AML-193 (cell line): Measurements from ENCODE around the gene ARHGAP1.

Source experiments
- DNase-seq, 2 experiments: peaks; one replicate each; lab custom pipeline; 2025; lab: John Stamatoyannopoulos, UW

ARHGAP1 gene

DNA sequence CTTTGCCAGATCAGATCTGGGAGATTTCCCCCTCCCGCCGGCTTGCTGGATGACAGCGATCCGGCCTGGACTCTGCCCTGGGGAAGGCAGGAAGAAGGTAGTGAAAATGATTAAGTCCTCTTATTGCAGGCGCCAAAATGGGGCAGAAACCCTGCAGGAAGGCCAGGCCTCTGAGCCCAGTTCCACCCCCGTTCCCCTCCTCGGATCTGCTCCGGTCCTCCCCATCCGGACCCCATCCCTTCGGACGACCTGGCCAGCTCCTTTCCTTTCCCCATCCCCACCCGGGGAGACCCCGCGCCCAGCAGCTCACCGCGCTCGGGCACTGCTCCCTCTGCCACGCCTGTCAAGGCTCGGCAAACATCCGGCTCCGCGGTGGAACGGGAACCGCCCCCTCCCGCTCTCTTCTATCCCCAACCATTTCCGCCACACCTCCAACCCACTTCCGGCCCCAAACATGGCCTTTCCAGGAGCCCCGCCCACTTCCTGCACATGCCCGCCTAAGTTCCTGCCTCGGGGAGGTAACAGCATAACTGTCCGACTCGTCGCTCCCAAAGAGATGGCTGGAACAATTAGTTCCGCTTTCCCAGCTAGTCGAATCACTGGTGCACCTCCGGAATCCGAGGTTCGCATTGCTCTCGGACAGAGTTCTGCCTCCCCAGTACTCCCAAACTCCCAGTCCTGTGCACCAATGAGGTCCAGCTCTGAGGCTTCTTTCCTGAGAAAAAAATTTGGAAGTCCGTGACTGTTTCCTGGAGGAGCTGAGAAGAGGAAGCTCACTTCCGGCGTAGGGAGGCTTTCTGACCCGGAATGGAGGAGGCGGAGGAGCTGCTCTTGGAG lies at the start of gene ARHGAP1, which contains the start of gene ZNF408:
Gene ARHGAP1, minus strand, starts transcription at position 379 of the 837 bp plus-strand sequence. CDS start 4,512 bp downstream, outside the sequence.
Gene ZNF408, plus strand, starts transcription at position 791 of the 837 bp plus-strand sequence. Its CDS starts 17 bp downstream, at position 808.
- DNase-seq, result peak; percentile 96 to 97

DNA sequence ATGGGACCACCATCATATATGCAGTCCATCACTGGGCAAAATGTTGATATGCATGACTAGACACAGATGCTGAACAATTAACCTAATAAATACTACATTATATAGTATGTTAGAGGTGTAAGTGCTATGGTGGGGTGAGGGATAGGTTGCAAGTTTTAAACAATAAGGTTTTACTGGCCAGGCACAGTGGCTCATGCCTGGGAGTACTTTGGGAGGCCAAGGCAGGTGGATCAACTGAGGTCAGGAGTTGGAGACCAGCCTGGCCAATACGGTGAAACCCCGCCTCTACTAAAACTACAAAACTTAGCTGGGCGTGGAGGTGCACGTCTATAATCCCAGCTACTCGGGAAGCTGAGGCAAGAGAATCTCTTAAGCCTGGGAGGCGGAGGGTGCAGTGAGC lies 46.7 kb upstream of the ARHGAP1 start:
- DNase-seq, result no peak

DNA sequence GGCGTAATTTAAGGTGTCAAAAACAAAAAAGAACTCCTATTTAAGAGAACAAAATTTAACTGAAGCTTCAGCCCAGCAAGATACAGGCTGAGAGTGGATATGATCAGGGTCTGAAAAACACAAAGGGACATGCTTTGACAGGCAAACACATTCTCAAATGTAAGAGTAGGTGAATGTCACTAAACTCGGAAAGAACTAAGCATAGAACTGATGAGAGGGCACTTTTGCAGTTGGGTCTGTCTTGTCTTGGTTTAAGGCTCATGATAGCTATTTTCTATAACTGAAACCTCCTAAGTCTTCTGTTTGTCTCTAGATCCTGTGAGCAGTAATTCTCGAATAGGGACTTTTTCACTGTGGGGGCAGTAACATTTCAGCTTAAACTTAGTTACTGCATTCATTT lies 45.6 kb upstream of the ARHGAP1 start:
- no peak for DNase-seq

DNA sequence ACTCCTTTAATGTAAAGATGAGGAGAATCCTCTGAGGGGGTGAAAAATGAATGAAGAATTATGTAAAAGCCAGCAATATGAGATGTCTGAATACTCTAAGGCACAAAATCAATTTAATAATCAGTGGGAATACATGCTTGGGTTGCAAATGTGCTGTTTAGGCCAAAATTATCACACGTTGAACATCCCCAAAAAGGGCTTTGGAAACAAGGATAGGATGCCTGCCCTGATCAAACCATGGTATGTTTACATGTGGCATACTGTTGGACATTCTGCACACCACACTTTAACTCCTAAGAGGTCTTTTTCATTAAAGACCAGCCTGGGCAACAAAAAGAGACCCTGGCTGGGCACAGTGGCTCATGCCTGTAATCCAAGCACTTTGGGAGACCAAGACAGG lies 44.9 kb upstream of the ARHGAP1 start:
- no peak for DNase-seq

DNA sequence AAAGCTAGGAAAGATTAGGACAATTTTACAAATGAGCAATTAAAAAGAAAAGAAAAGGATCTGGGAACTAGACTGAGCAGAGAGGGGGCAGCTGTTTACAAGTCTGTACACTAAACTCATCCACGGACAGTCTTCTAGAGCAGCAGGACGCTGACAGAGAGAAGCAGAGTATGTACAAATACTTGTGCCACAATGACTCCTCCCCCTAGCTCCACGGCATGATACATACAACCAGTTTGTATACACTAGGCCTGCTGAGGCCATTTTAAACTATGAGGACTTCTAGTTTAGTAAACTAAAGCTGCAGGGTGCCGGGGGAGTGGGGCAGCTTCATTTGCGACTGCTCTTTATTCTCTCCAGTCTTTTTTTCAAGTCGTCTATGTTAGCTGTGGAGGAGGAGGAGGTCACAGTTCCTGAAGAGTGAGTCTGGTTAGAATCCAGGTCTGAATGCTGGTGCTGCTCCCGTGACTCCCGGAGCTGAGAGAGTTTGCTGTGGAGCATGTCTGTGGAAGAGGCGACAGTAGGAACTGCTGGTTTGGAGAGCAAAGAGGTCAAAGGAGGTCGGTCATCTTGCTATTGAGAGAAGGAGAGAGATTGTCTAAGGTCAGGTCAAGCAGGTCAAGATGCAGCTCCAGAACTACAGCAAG lies 43.4 kb upstream of the ARHGAP1 start:
- DNase-seq, result no peak

DNA sequence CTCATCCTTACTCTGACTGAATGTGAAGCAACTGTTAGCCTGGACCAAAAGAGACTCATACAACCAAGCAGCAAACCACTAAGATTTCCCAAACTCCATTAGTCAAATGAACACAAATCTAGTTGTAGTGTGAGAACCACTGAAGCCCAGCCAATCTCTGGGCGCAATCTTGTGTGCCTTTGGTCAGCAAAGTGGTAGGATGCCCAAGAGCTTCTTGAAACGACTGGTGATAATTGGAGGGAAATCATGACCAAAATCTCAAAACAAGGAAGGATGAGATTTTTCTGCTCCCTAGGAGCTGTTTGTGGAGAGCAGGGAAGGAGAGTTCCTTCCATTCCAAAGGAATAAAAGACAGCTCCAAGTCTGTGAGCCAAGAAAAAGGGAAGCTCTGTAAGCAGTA lies 42.6 kb upstream of the ARHGAP1 start:
- no peak for DNase-seq

DNA sequence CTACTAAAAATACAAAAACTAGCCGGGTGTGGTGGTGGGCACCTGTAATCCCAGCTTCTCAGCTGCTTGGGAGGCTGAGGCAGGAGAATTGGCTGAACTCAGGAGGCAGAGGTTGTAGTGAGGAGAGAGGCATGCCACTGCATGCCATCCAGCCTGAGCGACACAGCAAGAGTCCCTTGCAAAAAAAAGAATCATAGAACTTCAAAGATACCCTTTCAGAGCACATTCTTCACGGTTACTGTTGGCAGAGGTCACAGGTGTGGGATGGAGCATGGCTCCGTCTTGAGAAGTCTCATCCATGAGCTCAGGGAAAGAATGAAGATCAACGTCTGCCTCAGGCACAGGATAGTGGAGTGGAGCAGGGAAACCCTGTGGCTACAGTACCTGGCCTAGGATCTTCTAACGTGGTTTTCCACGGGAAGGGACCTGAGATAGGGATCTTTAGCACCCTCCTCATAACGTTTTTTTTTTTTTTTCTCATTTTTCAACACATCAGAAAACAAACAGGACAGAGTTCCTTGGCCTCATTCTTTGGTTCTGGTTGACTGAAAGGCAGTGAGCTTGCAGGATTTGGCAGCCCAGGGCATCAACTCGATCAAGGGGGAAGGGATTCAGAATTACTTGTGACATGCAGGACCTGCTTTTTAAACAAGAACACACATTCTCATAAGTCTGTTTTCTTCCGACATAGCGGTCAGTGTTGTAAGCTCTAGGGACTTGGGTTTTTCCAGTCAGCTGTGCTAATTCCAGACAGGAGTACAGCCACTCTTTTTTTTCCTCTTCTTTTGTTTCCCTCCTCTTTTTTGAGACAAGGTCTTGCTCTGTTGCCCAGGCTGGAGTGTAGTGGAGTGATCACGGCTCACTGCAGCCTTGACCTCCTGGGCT lies 41.4 kb upstream of the ARHGAP1 start:
- no peak for DNase-seq

DNA sequence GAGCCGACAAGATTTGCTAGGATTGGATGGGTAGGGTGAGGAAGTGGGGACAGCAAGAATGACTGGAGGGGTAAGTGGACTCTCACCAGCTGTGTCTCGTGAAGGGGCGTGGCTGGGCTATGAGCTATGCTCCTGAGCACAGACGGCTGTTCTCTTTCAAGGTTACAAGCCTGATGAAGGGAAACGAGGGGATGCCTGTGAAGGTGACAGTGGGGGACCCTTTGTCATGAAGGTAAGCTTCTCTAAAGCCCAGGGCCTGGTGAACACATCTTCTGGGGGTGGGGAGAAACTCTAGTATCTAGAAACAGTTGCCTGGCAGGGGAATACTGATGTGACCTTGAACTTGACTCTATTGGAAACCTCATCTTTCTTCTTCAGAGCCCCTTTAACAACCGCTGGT lies 38.5 kb upstream of the ARHGAP1 start:
- DNase-seq, result no peak

DNA sequence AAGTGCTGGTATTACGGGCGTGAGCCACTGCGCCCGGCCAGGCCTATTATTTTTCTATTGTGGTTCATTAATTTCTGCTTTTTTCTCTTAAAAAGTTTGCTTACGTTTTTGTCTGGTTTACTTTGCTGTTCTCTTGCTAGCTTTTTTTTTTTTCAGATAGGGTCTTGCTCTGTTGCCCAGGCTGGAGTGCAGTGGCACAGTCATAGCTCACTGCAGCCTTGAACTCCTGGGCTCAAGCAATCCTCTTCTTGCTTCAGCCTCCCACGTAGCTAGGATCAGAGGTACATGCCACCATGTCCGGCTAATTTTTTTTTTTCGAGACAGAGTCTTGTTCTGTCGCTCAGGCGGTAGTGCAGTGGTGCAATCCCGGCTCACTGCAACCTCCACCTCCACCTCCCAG lies 37.3 kb upstream of the ARHGAP1 start:
- no peak for DNase-seq

DNA sequence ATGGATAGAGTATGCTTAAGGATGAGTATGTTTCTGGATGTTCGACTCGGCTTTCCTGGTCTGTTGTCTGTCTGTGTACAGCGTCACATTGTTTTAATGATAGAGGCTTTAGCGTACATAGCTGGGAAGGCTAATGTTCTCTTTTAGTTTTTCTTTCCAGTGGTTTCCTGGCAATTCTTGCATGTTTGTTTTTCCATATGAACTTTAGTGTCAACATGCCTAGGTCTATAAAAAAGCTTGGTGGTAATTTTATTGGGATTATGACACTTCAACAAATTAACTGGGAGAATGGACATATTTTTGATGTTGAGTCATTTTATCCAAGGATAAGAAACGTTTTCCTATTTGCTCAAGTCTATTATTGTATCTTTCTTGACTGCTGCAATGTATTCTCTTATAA lies 36.2 kb upstream of the ARHGAP1 start:
- no peak for DNase-seq

DNA sequence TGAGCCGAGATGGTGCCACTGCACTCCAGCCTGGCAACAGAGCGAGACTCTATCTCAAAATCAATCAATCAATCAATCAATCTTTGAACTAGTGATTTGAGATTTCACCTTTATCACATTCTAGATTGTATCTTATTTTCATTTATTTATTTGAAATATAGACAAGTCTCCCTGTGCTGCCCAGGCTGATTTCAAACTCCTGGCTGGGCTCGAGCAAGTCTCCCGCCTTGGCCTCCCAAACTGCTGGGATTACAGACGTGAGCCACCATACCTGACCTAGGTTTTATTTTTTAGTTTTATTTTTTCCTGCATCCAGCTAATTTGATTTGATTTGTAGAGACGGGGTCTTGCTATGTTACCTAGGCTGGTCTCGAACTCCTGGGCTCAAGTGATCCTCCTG lies 35.7 kb upstream of the ARHGAP1 start:
- no peak for DNase-seq

DNA sequence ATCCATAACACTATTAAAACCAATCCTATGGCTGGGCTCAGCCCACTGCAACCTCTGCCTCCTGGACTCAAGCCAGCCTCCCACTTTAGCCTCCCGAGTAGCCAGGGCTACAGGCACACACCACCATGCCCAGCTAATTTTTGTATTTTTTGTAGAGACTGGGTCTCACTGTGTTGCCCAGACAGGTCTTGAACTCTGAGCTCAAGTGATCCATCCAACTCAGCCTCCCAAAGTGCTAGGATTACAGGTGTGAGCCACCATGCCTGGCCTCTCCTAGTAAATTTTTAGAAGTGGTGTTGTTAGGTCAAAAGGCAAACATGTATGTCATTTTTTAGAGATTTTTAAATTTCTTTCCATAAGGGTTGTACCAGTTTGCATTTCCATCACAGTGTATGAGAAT lies 32.8 kb upstream of the ARHGAP1 start:
- DNase-seq, result no peak

DNA sequence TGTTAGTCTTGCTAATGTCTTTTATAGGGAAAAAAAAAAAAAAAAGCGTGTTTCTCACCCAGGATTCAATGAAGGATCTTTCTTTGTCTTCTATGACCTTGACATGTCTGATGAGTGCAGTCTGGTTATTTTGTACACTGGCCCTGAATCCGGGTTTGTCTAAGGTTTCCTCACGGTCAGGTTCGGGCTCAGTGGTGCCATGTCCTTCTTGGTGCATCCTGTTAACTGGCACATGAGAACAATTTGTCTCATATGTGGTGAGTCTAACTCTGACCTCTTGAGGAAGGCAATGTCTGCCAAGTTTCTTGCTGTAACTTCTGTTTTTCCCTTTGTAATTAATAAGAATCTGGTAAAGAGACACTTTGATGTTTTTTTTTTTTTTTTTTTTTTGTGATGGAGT lies 31.1 kb upstream of the ARHGAP1 start:
- no peak for DNase-seq

DNA sequence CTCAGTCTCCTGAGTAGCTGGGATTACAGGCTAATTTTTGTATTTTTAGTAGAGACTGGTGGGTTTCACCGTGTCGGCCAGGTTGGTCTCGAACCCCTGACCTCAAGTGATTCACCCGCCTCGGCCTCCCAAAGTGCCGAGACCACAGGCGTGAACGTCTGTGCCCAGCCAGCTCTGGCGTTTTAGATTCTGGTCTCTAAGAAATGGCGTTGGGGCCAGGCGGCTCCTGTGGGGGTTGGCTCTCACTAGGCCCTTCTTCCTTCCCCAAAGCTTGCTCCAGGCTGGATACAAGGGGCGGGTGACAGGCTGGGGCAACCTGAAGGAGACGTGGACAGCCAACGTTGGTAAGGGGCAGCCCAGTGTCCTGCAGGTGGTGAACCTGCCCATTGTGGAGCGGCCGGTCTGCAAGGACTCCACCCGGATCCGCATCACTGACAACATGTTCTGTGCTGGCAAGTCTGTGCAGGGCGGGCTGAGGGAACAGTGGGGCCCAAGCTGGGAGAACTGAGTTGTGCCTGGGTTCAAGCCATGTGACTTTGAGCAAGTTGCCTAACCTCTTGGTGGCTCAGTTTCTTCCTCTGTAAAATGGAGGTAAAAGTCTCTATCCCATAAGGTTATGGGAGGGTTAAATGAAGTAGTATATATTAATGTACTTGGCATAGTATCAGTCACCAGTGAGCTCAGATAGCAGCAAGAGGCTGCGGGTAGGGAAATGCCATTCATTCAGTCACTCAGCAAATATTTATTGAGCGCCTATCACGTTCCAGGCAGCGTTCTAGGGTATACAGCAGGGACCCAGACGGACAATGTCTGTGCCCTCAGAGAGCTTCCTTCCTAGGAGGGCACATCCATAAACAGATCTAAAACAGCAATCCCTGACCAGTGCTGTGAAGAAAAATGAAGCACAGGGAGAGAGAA lies 28.9 kb upstream of the ARHGAP1 start:
- DNase-seq, result no peak

DNA sequence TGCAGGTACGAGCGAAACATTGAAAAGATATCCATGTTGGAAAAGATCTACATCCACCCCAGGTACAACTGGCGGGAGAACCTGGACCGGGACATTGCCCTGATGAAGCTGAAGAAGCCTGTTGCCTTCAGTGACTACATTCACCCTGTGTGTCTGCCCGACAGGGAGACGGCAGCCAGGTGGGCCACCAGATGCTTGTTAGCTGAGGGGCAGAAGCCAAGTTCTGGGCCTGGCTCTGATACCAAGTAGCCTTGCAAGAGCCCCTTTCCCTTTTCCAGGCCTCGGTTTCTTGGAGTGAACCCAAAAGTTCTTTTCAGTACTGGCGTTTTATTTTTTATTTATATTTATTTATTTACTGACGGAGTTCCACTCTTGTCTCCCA lies 28.2 kb upstream of the ARHGAP1 start:
- no peak for DNase-seq

DNA sequence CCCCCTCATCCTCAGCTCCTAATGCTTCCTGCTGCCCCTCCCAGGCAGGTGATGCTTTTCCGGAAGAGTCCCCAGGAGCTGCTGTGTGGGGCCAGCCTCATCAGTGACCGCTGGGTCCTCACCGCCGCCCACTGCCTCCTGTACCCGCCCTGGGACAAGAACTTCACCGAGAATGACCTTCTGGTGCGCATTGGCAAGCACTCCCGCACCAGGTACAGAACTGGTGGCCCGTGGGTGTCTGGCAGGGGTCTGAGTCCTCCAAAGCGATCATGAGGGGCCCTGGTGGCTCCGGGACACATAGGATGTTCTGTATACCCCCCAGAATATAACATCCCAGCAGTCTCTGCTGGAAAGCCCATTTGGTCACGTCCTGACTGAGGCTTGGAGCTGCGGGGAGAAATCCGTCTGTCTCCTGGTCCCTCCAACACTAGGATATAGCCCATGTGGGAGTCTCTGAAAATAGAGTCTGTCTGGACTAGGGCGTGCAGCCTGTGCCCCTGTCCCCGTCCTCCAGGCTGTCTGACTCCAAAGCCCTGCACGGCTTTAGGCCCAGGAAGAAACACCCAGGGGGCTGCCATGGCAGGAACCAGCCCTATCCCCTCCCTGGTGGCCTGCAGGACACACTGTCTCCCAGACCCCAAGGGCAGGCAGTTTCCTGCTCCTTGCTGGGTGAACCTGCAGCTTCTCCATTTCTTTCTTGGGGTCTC lies 27.7 kb upstream of the ARHGAP1 start:
- DNase-seq, result no peak

DNA sequence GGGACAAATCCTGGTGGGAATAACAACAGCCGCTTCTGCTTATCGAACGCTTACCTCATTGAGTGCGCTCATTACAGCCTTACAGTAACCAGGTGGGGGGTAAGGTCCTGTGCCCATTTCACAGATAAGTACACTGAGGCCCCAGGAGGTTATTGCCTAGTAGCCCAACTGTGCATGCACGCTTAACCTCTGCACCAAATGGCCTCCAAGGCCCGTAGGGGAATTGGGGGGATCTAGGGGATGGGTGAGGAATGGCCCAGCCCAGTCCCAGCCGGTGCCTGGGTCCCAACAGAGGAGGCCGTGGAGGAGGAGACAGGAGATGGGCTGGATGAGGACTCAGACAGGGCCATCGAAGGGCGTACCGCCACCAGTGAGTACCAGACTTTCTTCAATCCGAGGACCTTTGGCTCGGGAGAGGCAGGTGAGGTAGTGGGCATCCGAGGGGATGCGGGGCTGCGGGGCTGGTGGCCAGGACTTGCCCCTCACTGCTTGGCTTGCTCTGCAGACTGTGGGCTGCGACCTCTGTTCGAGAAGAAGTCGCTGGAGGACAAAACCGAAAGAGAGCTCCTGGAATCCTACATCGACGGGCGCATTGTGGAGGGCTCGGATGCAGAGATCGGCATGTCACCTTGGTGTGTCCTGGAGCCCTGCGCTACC lies 25.9 kb upstream of the ARHGAP1 start:
- no peak for DNase-seq

DNA sequence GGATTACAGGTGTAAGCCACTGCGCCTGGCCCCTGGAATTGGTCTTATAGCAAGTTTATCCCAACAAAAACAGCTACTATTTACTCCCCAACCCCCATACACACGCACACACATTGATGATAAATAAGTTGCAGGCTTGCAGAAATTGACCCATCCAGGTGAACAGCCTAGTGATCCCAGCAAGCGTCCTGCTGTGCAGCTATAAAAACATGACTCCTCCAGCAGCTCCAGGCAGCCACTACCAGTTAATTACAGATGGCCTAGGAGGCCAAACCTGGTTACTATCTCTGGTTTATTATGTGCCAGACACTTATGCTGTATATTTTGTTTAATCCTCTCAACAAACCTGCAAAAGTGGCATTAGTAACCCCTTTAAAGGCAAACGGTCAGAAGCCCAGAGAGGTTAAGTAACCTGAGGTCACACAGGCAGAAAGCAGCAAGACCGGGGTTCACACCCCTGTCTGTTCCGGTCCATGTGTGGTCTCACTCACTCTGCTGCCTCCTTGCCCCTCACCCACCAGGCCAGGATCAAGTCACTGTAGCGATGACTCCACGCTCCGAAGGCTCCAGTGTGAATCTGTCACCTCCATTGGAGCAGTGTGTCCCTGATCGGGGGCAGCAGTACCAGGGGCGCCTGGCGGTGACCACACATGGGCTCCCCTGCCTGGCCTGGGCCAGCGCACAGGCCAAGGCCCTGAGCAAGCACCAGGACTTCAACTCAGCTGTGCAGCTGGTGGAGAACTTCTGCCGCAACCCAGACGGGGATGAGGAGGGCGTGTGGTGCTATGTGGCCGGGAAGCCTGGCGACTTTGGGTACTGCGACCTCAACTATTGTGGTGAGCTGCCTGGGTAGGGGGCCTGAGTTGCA lies 25.2 kb upstream of the ARHGAP1 start:
- no peak for DNase-seq

DNA sequence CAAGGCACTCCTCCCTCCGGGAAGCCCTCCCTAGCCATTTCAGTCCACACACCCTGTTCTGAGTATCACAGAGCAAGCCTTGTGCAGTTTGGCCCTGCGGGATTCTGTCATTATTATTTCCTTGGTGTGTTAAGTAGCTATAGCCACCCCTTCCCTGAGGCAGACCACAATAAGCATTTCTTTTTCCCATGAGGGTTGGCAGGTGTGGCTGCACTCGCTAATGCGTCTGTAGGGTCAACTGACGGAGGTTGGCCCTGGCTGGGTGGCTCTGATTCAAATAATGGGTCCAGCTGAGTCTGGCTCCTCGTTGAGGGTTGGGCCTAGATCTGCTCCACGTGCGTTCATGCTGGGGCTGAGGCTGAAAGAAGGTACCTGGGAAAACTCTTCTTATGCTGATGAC lies 23.7 kb upstream of the ARHGAP1 start:
- no peak for DNase-seq
